GM23338 (cell line): ENCODE data around the gene OR2T3.
"Not testable (repeated sequence)": the region's sequence is repeated elsewhere in the genome, so short reads cannot be mapped to it uniquely, and the experiment has no call there.

Experiments used
- CTCF ChIP-seq, 2 experiments: fragments of 200-600 bp in 1 of 2; sonication (generic) in 1 of 2; conservative IDR thresholded peaks; 2 replicates each; pipeline versions ENCODE4 v1.5.1 to v1.6.1; 2016 to 2017; ENCODE audit warnings: antibody characterized with exemption in 2 of 2, low read depth in 2 of 2, mild to moderate bottlenecking in 2 of 2, moderate library complexity in 1 of 2
- EZH2 ChIP-seq: fragments of 200-600 bp; sonication (generic); IDR thresholded peaks from one replicate; pipeline ENCODE4 v1.8.0; 2017; ENCODE audit warnings: antibody characterized with exemption, mild to moderate bottlenecking, low read depth; ENCODE audit not compliant: unreplicated experiment
- REST ChIP-seq: IDR thresholded peaks from one replicate; pipeline ENCODE4 v1.6.1; 2018; ENCODE audit warnings: antibody characterized with exemption; ENCODE audit not compliant: unreplicated experiment
- ZNF462 ChIP-seq: fragments of 250-450 bp; sonication (Bioruptor Pico); IDR thresholded peaks from 2 replicates; pipeline ENCODE4 v1.5.0; 2020; ENCODE audit warnings: mild to moderate bottlenecking, moderate library complexity

- TF ChIP-seq CTCF (conservative IDR thresholded peaks at IDR 0.05; ENCODE audit: low read depth in 2 of 2); REST; ZNF462; EZH2: not testable (repeated sequence)
These were observed at the start of gene OR2T3 for GRCh38 chr1:248473051-248473450.
